Liver (tissue), 3 donors: ENCODE data around the gene TMPRSS13.

Source experiments
- FOXA1 ChIP-seq: IDR thresholded peaks from 2 replicates; pipeline ENCODE4 v1.6.1; 2016; ENCODE audit warnings: antibody characterized with exemption
- GABPA ChIP-seq, 2 donors: IDR thresholded peaks in 1 of 2; conservative IDR thresholded peaks in 1 of 2; 2 replicates each; pipeline ENCODE4 v1.6.1; 2016; ENCODE audit warnings: antibody characterized with exemption in 2 of 2, mild to moderate bottlenecking in 1 of 2, moderate library complexity in 1 of 2
- JUND ChIP-seq, 2 donors: IDR thresholded peaks; 2 replicates each; pipeline ENCODE4 v1.6.1; 2016; ENCODE audit warnings: antibody characterized with exemption in 2 of 2
- NR2F2 ChIP-seq: IDR thresholded peaks from 2 replicates; pipeline ENCODE4 v1.6.1; 2016; ENCODE audit warnings: antibody characterized with exemption
- RAD21 ChIP-seq, 2 donors: IDR thresholded peaks; 2 replicates each; pipeline ENCODE4 v1.6.1; 2016; ENCODE audit warnings: antibody characterized with exemption in 2 of 2, mild to moderate bottlenecking in 2 of 2
- RXRA ChIP-seq, 2 donors: IDR thresholded peaks; 2 replicates each; pipeline ENCODE4 v1.6.1; 2017 to 2018; ENCODE audit warnings: antibody characterized with exemption in 2 of 2, mild to moderate bottlenecking in 1 of 2
- SP1 ChIP-seq: IDR thresholded peaks from 2 replicates; pipeline ENCODE4 v1.6.1; 2018; ENCODE audit warnings: antibody characterized with exemption, mild to moderate bottlenecking
- TAF1 ChIP-seq: conservative IDR thresholded peaks from 2 replicates; pipeline ENCODE4 v1.6.1; 2016; ENCODE audit warnings: antibody characterized with exemption, mild to moderate bottlenecking
- YY1 ChIP-seq: IDR thresholded peaks from 2 replicates; pipeline ENCODE4 v1.6.1; 2016; ENCODE audit warnings: antibody characterized with exemption, mild to moderate bottlenecking
- TF ChIP-seq, protein P1 (sequence below): fragments of 150-350 bp; IDR thresholded peaks from 2 replicates; pipeline ENCODE4 v1.5.1; 2017; ENCODE audit warnings: improper control_type of control experiment, low read depth, low read length; ENCODE audit not compliant: missing input control
- TF ChIP-seq, protein P2 (sequence below): IDR thresholded peaks from 2 replicates; pipeline ENCODE4 v1.6.1; 2016; ENCODE audit warnings: antibody characterized with exemption
- TF ChIP-seq, protein P3 (sequence below): IDR thresholded peaks from 2 replicates; pipeline ENCODE4 v1.6.1; 2016; ENCODE audit warnings: antibody characterized with exemption
- TF ChIP-seq, protein P4 (sequence below): IDR thresholded peaks from 2 replicates; pipeline ENCODE4 v1.6.1; 2016; ENCODE audit warnings: antibody characterized with exemption, mild to moderate bottlenecking
- TF ChIP-seq, protein P5 (sequence below): IDR thresholded peaks from 2 replicates; pipeline ENCODE4 v1.6.1; 2016; ENCODE audit warnings: antibody characterized with exemption
- donor health status: healthy.
- donor health status: healthy.

DNA sequence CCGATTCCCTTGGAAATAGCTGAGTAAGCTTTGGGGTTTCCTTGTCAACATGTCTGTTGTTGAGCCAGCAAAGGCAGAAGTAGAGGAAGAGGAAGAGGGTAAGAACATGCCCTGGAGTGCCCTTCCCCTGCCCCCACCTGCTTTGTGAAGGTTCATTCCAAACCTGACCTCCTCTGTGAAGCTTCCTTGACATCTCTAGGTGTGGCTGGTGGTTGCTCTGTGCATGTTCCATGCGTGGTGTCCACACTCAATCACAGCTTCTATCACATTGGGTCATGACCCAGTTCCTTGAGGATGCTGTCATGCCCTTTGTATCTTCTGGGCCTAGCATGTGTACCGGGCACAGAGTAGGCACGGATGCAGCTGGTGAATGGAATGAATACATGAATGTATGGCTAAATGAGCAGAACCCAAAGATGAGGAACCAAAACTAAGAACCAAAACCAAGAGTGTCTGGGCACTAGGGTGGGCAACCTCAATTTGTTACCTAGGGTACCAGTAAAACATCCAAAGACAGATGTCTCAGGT, 29.0 kb downstream of the TMPRSS13 start:
- TF ChIP-seq, protein P1, sequence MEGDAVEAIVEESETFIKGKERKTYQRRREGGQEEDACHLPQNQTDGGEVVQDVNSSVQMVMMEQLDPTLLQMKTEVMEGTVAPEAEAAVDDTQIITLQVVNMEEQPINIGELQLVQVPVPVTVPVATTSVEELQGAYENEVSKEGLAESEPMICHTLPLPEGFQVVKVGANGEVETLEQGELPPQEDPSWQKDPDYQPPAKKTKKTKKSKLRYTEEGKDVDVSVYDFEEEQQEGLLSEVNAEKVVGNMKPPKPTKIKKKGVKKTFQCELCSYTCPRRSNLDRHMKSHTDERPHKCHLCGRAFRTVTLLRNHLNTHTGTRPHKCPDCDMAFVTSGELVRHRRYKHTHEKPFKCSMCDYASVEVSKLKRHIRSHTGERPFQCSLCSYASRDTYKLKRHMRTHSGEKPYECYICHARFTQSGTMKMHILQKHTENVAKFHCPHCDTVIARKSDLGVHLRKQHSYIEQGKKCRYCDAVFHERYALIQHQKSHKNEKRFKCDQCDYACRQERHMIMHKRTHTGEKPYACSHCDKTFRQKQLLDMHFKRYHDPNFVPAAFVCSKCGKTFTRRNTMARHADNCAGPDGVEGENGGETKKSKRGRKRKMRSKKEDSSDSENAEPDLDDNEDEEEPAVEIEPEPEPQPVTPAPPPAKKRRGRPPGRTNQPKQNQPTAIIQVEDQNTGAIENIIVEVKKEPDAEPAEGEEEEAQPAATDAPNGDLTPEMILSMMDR, result no peak
- TF ChIP-seq TAF1, result no peak
- no peak for TF ChIP-seq GABPA (IDR thresholded peaks at IDR 0.05 in 1 of 2, conservative IDR thresholded peaks at IDR 0.05 in 1 of 2)
- TF ChIP-seq, protein P2, sequence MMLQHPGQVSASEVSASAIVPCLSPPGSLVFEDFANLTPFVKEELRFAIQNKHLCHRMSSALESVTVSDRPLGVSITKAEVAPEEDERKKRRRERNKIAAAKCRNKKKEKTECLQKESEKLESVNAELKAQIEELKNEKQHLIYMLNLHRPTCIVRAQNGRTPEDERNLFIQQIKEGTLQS, result no peak
- TF ChIP-seq FOXA1, result no peak
- no peak for TF ChIP-seq YY1
- TF ChIP-seq, protein P3, sequence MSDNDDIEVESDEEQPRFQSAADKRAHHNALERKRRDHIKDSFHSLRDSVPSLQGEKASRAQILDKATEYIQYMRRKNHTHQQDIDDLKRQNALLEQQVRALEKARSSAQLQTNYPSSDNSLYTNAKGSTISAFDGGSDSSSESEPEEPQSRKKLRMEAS, result no peak
- TF ChIP-seq, protein P4, sequence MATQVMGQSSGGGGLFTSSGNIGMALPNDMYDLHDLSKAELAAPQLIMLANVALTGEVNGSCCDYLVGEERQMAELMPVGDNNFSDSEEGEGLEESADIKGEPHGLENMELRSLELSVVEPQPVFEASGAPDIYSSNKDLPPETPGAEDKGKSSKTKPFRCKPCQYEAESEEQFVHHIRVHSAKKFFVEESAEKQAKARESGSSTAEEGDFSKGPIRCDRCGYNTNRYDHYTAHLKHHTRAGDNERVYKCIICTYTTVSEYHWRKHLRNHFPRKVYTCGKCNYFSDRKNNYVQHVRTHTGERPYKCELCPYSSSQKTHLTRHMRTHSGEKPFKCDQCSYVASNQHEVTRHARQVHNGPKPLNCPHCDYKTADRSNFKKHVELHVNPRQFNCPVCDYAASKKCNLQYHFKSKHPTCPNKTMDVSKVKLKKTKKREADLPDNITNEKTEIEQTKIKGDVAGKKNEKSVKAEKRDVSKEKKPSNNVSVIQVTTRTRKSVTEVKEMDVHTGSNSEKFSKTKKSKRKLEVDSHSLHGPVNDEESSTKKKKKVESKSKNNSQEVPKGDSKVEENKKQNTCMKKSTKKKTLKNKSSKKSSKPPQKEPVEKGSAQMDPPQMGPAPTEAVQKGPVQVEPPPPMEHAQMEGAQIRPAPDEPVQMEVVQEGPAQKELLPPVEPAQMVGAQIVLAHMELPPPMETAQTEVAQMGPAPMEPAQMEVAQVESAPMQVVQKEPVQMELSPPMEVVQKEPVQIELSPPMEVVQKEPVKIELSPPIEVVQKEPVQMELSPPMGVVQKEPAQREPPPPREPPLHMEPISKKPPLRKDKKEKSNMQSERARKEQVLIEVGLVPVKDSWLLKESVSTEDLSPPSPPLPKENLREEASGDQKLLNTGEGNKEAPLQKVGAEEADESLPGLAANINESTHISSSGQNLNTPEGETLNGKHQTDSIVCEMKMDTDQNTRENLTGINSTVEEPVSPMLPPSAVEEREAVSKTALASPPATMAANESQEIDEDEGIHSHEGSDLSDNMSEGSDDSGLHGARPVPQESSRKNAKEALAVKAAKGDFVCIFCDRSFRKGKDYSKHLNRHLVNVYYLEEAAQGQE, result no peak
- TF ChIP-seq SP1, result no peak
- no peak for TF ChIP-seq RXRA (IDR thresholded peaks at IDR 0.05)
- TF ChIP-seq JUND (IDR thresholded peaks at IDR 0.05), result no peak
- TF ChIP-seq, protein P5, sequence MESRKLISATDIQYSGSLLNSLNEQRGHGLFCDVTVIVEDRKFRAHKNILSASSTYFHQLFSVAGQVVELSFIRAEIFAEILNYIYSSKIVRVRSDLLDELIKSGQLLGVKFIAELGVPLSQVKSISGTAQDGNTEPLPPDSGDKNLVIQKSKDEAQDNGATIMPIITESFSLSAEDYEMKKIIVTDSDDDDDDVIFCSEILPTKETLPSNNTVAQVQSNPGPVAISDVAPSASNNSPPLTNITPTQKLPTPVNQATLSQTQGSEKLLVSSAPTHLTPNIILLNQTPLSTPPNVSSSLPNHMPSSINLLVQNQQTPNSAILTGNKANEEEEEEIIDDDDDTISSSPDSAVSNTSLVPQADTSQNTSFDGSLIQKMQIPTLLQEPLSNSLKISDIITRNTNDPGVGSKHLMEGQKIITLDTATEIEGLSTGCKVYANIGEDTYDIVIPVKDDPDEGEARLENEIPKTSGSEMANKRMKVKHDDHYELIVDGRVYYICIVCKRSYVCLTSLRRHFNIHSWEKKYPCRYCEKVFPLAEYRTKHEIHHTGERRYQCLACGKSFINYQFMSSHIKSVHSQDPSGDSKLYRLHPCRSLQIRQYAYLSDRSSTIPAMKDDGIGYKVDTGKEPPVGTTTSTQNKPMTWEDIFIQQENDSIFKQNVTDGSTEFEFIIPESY, result no peak
- TF ChIP-seq NR2F2, result peak; percentile 33
- no peak for TF ChIP-seq RAD21 (IDR thresholded peaks at IDR 0.05)
